Fibroblast of villous mesenchyme (primary cell): Measurements from ENCODE around the gene CELF5. TPM values are rescaled to one million over a fixed set of nuclear protein-coding genes. Genes with fewer than 3 reads are reported as not detected.
A peak's percentile ranks its signal among the peaks of the same experiment; 100 is the strongest.

Source experiments
- DNase-seq: peaks from one replicate; pipeline ENCODE4 v3.0.0-alpha.2; 2010; ENCODE audit warnings: low read depth
- H3K4me3 ChIP-seq: 2 replicates; pipeline ENCODE4 v1.5.1; 2011; ENCODE audit warnings: low read depth, mild to moderate bottlenecking, low read length
- CTCF ChIP-seq: IDR thresholded peaks from 2 replicates; pipeline ENCODE4 v1.5.1; 2012; ENCODE audit warnings: low read depth, mild to moderate bottlenecking, low read length; ENCODE audit not compliant: insufficient read depth
- total RNA-seq: library from RNA; depleted of rRNA; stranded (reverse); fragments of >200 nt; gene quantifications from 2 replicates; pipeline ENCODE4 v1.2.3, GENCODE V29; 2012

The CELF5 gene
- total RNA-seq, 1 donor, result under 0.01 TPM

- H3K4me3 ChIP-seq, result peak overlapping the region; percentile 63
- TF ChIP-seq CTCF, result peak; percentile 55
- DNase-seq, result peak; percentile 8
Measured at GRCh38 chr19:3274942-3275582, 50.6 kb downstream of the CELF5 start.

GRCh38 chr19:3275583-3276340 is 51.3 kb downstream of the CELF5 start:
- H3K4me3 ChIP-seq, result peak overlapping the region; percentile 63
- peak; percentile 85 for DNase-seq
- TF ChIP-seq CTCF, result no peak

GRCh38 chr19:3276341-3276799 is 51.9 kb downstream of the CELF5 start:
- DNase-seq, result no peak
- no peak overlapping the region for H3K4me3 ChIP-seq
- no peak for TF ChIP-seq CTCF

GRCh38 chr19:3277649-3278048 is 53.2 kb downstream of the CELF5 start:
- H3K4me3 ChIP-seq, result no peak overlapping the region
- DNase-seq, result no peak
- TF ChIP-seq CTCF, result no peak

GRCh38 chr19:3278294-3278693 is 53.8 kb downstream of the CELF5 start:
- no peak for TF ChIP-seq CTCF
- no peak for DNase-seq

GRCh38 chr19:3278749-3279148 is 54.3 kb downstream of the CELF5 start:
- H3K4me3 ChIP-seq, result no peak overlapping the region
- DNase-seq, result no peak
- TF ChIP-seq CTCF, result no peak

More at GRCh38 chr19:3278294-3278693, 53.8 kb downstream of the CELF5 start:
- H3K4me3 ChIP-seq, result no peak overlapping the region

GRCh38 chr19:3279306-3279705 is 54.8 kb downstream of the CELF5 start:
- H3K4me3 ChIP-seq, result no peak overlapping the region
- no peak for DNase-seq
- no peak for TF ChIP-seq CTCF
